NOMO-1 (cell line): ENCODE measurements around the gene RAB5B.
"Not testable (repeated sequence)": the region's sequence is repeated elsewhere in the genome, so short reads cannot be mapped to it uniquely, and the experiment has no call there.

Experiments used
- DNase-seq, 2 experiments: peaks; one replicate each; lab custom pipeline; 2025; ENCODE audit not compliant: unreplicated experiment in 2 of 2; lab: John Stamatoyannopoulos, UW

The RAB5B gene

DNA sequence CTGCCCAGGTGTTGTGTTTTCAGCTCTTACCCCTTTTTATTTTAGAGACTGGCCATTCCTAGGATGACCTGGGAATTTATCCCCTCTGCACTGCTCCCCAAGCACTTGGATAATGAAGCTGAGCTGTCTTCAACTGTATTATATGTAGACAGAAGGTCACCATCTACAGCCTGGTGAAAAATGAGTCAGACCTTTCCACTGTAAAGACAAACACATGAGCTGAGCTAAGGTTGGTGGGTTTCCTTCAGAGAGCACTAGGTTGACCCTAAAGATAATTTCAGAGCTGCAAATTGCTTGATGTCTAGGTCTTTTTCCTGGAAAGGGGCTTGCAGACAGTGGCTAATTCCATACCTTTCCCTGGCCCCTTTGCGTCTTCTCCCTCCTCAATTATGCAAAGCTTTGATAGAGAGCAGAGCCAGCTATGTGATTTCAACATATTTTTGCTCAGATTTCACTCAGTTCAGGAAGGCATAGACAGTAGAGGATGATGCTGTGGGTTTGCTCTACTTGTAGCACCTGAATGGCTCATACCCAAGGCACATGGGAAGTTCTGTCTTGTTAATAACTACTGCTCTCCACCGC, 37.7 kb downstream of the RAB5B start:
- no peak for DNase-seq

- no peak for DNase-seq
Measured at GRCh38 chr12:56013482-56013881, 39.6 kb downstream of the RAB5B start.

GRCh38 chr12:56014205-56014604, 40.3 kb downstream of the RAB5B start:
- no peak for DNase-seq

DNA sequence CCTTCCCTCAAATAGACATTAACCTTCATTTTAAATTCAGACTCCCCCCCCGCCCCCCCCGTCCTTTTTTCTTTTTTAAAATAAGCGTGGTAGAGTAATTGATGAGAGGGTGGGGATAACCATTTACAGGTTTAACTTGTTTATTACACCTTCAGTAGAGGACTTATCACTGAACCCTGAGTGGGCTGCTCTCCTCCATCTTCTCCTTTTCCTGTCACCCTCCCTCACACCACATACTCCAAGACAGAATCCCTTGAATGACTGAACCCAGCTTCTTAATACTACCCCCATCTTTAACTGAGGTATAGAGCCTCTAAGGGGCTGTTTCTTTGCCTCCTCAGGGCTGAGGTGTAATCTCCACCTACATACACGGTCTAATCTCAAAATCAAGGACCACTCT, 43.3 kb downstream of the RAB5B start:
- DNase-seq = no peak

DNA sequence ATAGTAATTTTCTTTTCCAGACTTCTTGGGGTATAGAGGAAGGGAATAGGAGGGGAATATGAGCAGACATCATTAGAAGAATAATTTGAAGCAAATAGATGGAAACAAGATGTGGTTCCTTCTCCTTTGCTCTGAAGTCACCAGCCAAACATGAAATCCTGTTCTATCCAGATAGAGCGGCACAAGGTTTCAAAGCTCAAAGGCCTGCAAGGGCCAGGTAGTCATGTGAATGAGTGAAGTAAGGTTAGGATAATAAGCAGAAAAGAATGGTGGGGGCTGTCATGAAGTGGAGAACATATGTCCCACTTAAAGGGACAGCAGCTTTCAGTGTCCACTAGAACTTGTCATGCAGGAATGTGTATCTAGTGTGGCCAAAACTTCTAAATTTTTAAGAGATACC, 44.5 kb downstream of the RAB5B start:
- DNase-seq = no peak

DNA sequence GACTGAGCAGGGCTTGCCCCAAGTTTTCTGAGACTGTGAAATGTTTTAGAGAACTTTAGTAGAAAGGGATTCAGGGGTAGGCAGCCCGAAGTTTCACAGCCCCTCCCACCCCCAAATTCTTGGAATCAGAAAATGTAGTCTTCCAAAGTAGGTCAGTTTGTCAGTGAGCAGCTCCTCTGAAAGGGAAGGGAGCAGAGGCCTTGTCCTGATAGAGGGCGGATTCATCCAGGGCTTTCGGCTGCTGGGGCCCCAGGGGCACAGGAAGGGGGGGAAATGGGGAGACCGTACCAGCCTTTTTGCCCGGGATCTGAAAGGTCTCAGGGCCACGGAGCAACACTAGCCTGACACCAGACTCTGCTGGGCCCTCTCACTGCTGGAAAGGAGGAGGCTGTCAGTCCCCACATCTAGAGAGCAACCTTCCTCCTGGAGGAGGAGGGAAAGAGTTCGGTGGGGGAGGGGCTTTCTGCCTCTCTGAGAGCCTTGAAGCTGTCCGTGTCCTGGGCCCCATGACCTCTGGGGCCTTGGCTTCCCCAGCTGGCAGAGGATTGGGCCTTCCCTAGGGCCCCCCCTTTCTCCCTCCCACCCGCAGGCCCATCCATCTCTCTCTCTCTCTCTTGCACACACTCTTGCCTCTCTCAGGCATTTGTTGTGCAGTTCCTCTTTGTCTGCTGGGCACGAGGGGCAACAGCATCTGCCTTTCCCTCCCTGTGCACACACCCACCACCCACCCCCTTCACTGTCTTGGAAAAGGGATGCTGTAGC, 46.7 kb downstream of the RAB5B start, which contains the start of gene IKZF4:
TSS of gene IKZF4 (plus strand) at position 621 of the 762 bp plus-strand sequence. CDS start 451 bp downstream, outside the sequence.
- peak; percentile 12 to 19 for DNase-seq

DNA sequence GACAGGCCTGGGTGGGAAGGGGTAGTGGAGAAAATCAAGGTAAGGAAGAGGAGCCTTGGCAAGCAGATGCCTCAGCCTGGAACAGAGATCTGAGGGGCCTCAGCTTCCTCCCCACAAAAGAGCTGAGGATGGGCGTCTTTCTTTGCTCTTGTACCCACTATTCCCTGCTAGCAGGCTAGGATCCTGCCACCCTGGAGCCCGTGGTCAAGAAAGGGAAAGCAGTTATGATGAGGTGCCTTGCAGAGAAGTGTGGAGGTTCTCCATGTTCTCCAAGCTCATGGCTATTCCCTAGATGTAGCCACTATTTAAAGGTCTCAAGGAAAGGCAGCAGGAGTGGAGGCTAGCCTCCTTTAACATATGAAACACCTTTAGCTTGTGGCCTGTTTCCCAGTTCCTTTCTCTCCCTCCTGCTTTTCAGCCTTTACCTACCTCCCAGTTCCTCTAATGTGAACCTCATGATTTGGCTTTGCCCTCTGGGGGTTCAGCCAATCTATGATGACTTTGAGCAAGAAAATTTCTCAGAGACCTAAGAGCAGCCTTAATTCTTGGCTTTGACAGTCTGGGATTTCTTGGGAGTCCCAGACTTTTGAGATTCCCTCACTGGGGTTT, 48.1 kb downstream of the RAB5B start:
- DNase-seq = no peak

- no peak for DNase-seq
Measured at GRCh38 chr12:56028511-56029165, 54.8 kb downstream of the RAB5B start.

DNA sequence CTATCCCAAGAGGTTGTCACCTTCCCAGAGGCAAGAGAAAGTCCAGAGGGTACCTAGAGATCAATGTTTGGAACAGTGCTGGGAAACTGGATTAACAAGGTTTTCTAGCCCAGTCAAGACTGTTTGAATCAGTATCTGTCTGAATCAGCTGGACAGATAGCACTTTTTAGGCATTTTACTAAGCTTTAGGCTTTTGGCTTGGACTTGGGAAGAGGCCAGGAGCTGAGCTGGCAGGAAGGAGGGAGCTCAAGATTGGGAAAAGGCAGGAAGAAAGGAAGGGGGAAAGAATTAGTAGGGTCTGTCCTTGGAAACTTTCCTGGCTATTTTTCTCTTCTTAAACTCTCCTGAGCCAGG, 55.3 kb downstream of the RAB5B start:
- no peak for DNase-seq

DNA sequence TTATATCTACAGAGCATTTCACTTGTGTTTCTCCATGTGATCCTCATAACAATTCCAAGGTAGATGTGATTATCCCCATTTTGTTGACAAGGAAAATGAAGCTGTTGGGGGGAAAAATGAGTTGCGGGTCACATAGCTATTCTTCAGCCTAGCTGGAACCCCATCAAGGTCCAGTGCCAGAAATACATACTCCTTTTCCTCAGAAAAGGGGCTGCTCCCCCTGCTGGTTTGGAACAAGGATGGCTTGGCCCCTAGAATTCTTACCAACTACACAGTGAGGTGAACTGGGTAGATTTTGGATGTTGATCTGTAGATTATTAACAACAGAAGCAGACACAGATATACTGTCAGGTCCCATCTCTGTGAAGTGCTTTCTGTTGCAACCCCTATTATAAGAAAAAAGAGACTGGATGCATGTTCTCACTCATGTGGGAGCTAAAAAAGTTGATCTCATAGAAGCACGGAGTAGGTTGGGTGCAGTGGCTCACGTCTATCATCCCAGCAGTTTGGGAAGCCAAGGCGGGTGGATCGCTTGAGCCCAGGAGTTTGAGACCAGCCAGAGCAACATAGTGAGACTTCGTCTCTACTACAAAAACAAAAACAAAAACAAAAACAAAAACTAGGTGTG, 55.9 kb downstream of the RAB5B start:
- DNase-seq = peak; percentile 20 to 26

- DNase-seq = no peak
Measured at GRCh38 chr12:56031987-56032386, 58.1 kb downstream of the RAB5B start.

DNA sequence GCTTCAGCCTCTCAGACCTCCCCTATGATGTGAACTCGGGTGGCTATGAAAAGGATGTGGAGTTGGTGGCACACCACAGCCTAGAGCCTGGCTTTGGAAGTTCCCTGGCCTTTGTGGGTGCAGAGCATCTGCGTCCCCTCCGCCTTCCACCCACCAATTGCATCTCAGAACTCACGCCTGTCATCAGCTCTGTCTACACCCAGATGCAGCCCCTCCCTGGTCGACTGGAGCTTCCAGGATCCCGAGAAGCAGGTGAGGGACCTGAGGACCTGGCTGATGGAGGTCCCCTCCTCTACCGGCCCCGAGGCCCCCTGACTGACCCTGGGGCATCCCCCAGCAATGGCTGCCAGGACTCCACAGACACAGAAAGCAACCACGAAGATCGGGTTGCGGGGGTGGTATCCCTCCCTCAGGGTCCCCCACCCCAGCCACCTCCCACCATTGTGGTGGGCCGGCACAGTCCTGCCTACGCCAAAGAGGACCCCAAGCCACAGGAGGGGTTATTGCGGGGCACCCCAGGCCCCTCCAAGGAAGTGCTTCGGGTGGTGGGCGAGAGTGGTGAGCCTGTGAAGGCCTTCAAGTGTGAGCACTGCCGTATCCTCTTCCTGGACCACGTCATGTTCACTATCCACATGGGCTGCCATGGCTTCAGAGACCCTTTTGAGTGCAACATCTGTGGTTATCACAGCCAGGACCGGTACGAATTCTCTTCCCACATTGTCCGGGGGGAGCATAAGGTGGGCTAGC, 60.9 kb downstream of the RAB5B start:
- no peak for DNase-seq

GRCh38 chr12:56037161-56037560, 63.3 kb downstream of the RAB5B start:
- no peak for DNase-seq

DNA sequence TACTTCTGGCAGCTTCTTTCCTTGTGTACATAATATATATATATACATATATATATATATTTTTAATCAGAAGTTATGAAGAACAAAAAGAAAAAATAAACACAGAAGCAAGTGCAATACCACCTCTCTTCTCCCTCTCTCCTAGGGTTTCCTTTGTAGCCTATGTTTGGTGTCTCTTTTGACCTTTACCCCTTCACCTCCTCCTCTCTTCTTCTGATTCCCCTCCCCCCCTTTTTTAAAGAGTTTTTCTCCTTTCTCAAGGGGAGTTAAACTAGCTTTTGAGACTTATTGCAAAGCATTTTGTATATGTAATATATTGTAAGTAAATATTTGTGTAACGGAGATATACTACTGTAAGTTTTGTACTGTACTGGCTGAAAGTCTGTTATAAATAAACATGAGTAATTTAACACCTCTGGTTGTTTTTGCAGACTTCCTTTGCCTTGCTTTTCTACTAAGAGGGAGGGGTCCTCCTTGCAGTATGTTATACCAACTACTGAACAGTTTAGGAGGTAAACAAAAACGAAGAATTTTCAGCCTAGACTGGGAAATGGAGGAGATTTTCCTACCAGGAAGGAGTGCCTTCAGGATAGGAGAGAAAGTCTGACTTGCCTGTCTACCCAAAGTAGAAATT, 64.3 kb downstream of the RAB5B start:
- DNase-seq = no peak

GRCh38 chr12:56040151-56040550, 66.3 kb downstream of the RAB5B start:
- no peak for DNase-seq

DNA sequence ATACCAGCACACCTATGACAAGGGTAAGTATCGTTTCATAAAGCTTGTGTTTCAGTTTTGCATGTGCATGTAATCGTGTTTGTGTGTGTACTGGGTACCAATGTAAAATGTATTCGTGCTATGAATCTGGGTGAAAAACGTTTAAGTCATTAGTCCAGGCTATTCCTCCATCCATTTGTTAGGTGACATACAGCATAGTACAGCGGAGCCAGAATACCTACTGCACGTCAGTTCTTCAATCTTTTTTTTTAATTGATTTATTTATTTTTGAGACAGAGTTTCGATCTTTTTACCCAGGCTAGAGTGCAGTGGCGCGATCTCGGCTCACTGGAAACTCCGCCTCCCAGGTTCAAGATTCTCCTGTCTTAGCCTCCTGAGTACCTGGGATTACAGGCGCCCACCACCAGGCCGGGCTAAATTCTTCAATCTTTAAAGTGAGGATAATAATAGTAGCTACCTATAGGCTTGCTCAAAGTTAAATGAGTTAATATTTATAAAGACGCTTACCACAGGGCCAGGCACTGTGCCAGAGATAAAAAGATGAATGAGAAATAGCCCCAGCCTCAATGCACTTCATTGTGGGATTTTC, 67.2 kb downstream of the RAB5B start:
- no peak for DNase-seq

DNA sequence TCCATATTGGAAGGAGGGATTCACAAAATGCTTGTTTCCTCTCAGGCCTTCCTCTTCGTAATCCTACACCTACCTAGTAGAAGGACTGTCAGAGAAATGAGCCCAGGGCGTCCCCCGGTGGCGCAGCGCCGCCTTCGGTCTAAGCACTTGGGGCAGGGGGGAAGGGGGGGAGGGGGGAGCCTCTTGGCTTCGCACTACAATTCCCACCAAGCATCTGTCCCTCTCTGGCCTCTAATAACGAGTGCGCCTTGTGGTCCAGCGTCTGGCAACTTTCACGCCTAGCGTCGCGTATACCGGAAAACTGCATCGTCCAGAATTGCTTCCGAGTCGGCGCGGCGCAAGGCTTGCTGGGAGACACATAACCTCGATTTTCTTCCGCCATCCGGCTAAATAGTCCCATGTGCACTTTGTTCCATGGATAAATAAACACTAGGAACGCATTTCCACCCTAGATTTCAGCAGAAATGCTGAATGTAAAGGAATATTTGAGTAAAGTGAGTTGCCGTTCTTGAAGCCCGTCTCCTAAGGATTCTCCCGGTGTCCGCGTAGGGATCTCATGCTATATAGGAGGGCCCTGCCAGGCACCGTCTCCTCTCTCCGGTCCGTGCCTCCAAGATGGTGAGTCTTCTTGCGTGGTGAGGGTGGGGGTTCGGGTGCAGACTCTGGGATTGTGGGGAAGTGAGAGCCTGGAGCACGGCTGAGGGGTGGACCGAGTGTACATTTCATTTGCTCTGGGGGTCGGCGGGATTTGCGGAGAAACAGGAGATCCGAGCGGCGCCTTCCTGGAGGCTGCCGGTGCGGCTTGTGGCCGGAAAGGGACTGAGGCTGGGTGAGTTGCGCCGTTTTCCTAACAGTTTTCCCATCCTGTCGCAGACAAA, 67.9 kb downstream of the RAB5B start, which contains the start of gene RPS26:
TSS of gene RPS26 (plus strand) at position 367 of the 878 bp plus-strand sequence. CDS start at position 616, 249 bp downstream.
- peak; percentile 98 to 99 for DNase-seq

DNA sequence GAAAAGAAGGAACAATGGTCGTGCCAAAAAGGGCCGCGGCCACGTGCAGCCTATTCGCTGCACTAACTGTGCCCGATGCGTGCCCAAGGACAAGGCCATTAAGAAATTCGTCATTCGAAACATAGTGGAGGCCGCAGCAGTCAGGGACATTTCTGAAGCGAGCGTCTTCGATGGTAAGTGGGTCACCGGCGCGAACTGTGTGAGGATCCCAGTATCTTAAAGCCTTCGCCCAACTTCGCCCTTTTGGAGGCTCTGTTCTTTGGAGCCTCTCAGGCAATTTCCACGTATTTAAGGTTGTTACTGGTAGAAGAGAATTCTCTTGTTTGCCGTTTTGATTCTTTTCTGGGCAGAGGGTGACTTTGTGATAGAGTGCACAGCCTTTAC, 68.5 kb downstream of the RAB5B start:
- not testable (repeated sequence) for DNase-seq

GRCh38 chr12:56042843-56043242, 69.0 kb downstream of the RAB5B start:
- DNase-seq = no peak
